OCI-M1 (cell line): ENCODE data around the gene HOXD10.

Experiments used
- DNase-seq: peaks from one replicate; lab custom pipeline; 2025; lab: John Stamatoyannopoulos, UW

Gene HOXD10

DNA sequence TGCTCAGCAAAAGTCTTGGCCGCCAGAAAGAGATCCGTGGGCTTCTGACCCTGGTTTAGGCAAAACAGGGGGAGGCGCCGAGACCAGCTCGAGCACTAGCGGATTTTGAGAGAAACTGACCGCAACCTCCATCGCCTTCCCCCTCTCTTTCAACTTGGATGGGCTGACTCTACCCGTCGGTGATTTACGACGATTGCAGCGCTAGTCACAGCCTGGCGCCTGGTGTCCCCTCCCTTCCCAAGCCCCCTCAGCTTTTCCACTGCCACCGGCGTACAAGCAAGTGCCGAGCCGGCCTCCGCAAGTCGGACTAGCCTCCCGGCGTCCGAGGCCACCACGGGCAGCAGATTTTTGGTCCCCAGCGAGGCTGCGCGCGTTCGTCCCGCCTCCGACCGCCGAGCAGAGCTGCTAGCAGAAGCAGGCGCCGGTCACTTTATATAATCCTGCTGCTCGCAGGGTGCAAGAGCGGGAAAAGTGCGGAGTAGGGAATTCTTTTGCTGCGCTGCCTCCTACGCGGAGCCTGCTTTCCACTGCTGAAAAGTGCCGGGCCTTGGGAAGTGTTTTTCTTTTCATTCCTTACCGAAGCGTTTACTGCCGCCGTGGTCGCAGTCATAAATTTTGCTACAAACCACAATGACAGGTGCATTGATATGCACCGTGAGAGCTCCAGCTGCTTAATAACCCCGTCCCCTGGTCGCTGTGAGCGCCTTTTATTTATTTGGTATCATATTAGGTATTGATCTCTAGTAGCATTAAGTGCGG is 48.2 kb downstream of the HOXD10 start:
- no peak for DNase-seq

- no peak for DNase-seq
Measured at GRCh38 chr2:176165370-176166050, 48.9 kb downstream of the HOXD10 start.

DNA sequence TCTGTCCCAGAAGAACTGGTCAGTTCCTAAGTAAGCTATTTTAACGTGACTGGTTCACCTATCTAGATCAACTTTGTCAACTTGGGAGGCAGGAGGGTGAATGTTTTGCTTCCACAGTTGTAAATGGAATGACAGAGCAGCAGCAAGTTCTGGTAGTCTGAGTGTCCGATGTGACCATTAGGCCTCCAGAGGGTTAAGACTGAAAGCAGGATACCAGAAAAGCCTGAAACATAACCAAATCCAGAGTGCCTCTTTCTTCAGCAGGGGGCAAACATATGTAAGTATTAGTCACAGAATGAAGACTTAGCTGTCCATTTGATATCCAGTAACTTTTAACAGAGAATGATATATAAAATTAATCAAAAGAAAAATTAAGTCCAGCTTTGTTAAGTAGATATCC is 49.7 kb downstream of the HOXD10 start:
- no peak for DNase-seq

DNA sequence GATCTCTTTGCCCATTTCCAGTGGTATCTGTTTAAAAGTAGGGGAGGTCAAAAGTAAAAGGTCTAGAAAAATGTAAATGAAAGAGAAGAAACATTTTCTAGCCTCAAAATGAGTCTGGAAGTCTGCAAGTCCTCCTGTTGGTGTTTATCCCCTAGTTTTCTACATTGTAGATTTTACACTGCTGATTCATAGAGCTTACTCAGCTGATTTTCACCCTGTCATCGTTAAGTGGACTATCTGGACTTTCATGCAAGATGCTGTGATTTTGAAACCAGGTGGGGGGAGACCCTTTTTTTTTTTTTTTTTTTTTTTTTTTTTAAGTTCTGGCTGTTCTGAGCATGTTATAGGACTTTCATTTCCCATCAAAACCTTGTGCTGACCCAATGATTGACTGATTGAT is 50.8 kb downstream of the HOXD10 start:
- DNase-seq: no peak

GRCh38 chr2:176169181-176169580 is 52.6 kb downstream of the HOXD10 start:
- DNase-seq: no peak
